Lower lobe of right lung (tissue), 2 donors: ENCODE data around the gene PRKAA1. TPM values are rescaled to one million over a fixed set of nuclear protein-coding genes. Genes with fewer than 3 reads are reported as not detected.
A peak's percentile ranks its signal among the peaks of the same experiment; 100 is the strongest.

Experiments
- ATAC-seq, 2 donors: fragments of 200-7000 bp; cut with Tn5 transposase; one replicate each; pipeline ENCODE4 v1.9.1; 2020 to 2022; ENCODE audit warnings: mild to moderate bottlenecking in 2 of 2, moderate library complexity in 2 of 2
- DNase-seq: peaks from one replicate; pipeline ENCODE4 v3.0.0-alpha.2; 2020
- H3K27ac ChIP-seq: fragments of 200-600 bp; one replicate; pipeline ENCODE4 v1.8.0; 2022
- H3K27me3 ChIP-seq: fragments of 200-600 bp; one replicate; pipeline ENCODE4 v1.8.0; 2022; ENCODE audit warnings: low read depth
- H3K36me3 ChIP-seq: fragments of 200-600 bp; one replicate; pipeline ENCODE4 v1.8.0; 2022; ENCODE audit warnings: mild to moderate bottlenecking
- H3K4me1 ChIP-seq: fragments of 200-600 bp; one replicate; pipeline ENCODE4 v1.8.0; 2022
- H3K4me3 ChIP-seq: fragments of 200-600 bp; one replicate; pipeline ENCODE4 v1.8.0; 2022; ENCODE audit warnings: mild to moderate bottlenecking
- H3K9me3 ChIP-seq: fragments of 200-600 bp; one replicate; pipeline ENCODE4 v1.8.0; 2022
- CTCF ChIP-seq: fragments of 200-600 bp; IDR thresholded peaks from one replicate; pipeline ENCODE4 v1.8.0; 2022; ENCODE audit warnings: antibody characterized with exemption, mild to moderate bottlenecking
- intact Hi-C: fragments of 100-400 bp; cut with DNase I; formaldehyde crosslinking; loops from one replicate; pipeline ENCODE4 v1.11.0; 2022
- total RNA-seq: library from RNA; stranded (reverse); fragmentation: NEBNext Ultra II Directional; extraction: Animal tissue kit (Norgen Biotek cat#: 25700); gene quantifications from one replicate; pipeline ENCODE4 v1.2.1, GENCODE V29; 2021
- donor health status: DM: no; HTN: yes; CAD: no; lungs with severe emphysema.

Gene PRKAA1
- total RNA-seq, 1 donor from 2014 or later: 89.1 TPM

GRCh38 chr5:40755407-40756365 lies 42.5 kb downstream of the PRKAA1 start, which contains the start of gene TTC33:
Gene TTC33 (minus strand): TSS chr5:40755961. CDS start chr5:40747018, 8,943 bp downstream.
- peak within 1 kb of the TSS; percentile 91 for H3K27ac ChIP-seq
- no peaks in the 10 kb centered on the region for H3K27me3 ChIP-seq
- peak; percentile 76 for TF ChIP-seq CTCF
- ATAC-seq (peak; percentile 99), DNase-seq (peak; percentile 98)
- H3K36me3 ChIP-seq: peaks cover 10% of the 10 kb centered on the region
- H3K4me1 ChIP-seq: peaks cover 12% of the 10 kb centered on the region
- intact Hi-C loops: no loop called here
- no peaks in the 10 kb centered on the region for H3K9me3 ChIP-seq
- peak within 1 kb of the TSS; percentile 90 for H3K4me3 ChIP-seq

GRCh38 chr5:40755093-40755406 lies 43.1 kb downstream of the PRKAA1 start:
- ATAC-seq (peak; percentile 92 to 94), DNase-seq (peak; percentile 74)
- Histone ChIP-seq H3K27me3 (no peaks in the 10 kb centered on the region), H3K27ac (peak overlapping the region; percentile 91), H3K36me3 (peaks cover 7% of the 10 kb centered on the region), H3K4me1 (peaks cover 12% of the 10 kb centered on the region), H3K9me3 (no peaks in the 10 kb centered on the region), H3K4me3 (peak overlapping the region; percentile 90)
- peak; percentile 68 for TF ChIP-seq CTCF
- intact Hi-C loops: no loop called here

GRCh38 chr5:40754381-40755092 lies 43.6 kb downstream of the PRKAA1 start:
- intact Hi-C loops: no loop called here
- peak overlapping the region; percentile 91 for H3K27ac ChIP-seq
- DNase-seq (no peak), ATAC-seq (peak; percentile 22 to 51)
- no peaks in the 10 kb centered on the region for H3K9me3 ChIP-seq
- peaks cover 12% of the 10 kb centered on the region for H3K4me1 ChIP-seq
- peak overlapping the region; percentile 90 for H3K4me3 ChIP-seq
- no peak for TF ChIP-seq CTCF
- peaks cover 6% of the 10 kb centered on the region for H3K36me3 ChIP-seq
- H3K27me3 ChIP-seq: no peaks in the 10 kb centered on the region

- intact Hi-C loops: no loop called here
- ATAC-seq: no peak
- peaks cover 11% of the 10 kb centered on the region for H3K4me1 ChIP-seq
These were observed 51.5 kb downstream of the PRKAA1 start for GRCh38 chr5:40746703-40747102.

More at GRCh38 chr5:40746703-40747102, 51.5 kb downstream of the PRKAA1 start:
- Histone ChIP-seq H3K9me3 (no peaks in the 10 kb centered on the region), H3K27ac (no peak overlapping the region), H3K36me3 (peaks cover 13% of the 10 kb centered on the region), H3K27me3 (no peaks in the 10 kb centered on the region), H3K4me3 (no peak overlapping the region)
- DNase-seq: no peak
- TF ChIP-seq CTCF: no peak
